Glutamatergic neuron (in vitro differentiated cells): ENCODE measurements around the gene ATP5PB. TPM values are rescaled to one million over a fixed set of nuclear protein-coding genes. Genes with fewer than 3 reads are reported as not detected.
A peak's percentile ranks its signal among the peaks of the same experiment; 100 is the strongest.

Experiments
- DNase-seq: peaks from one replicate; pipeline ENCODE4 v3.0.0; 2022
- H3K27ac Mint-ChIP-seq: one replicate; pipeline ENCODE4 v1.8.0; 2020; ENCODE audit warnings: mild to moderate bottlenecking, mixed read lengths, inconsistent platforms; ENCODE audit not compliant: unreplicated experiment
- H3K27me3 Mint-ChIP-seq: one replicate; pipeline ENCODE4 v1.8.0; 2020; ENCODE audit warnings: mild to moderate bottlenecking, moderate library complexity, mixed read lengths, inconsistent platforms; ENCODE audit not compliant: unreplicated experiment
- H3K36me3 Mint-ChIP-seq: one replicate; pipeline ENCODE4 v1.8.0; 2020; ENCODE audit warnings: mild to moderate bottlenecking, mixed read lengths, inconsistent platforms; ENCODE audit not compliant: unreplicated experiment
- H3K4me1 Mint-ChIP-seq: one replicate; pipeline ENCODE4 v1.8.0; 2020; ENCODE audit warnings: mild to moderate bottlenecking, low read depth, mixed read lengths, inconsistent platforms; ENCODE audit not compliant: unreplicated experiment
- H3K4me3 Mint-ChIP-seq: one replicate; pipeline ENCODE4 v1.8.0; 2020; ENCODE audit warnings: mild to moderate bottlenecking, mixed read lengths, inconsistent platforms; ENCODE audit not compliant: unreplicated experiment
- H3K9me3 Mint-ChIP-seq: one replicate; pipeline ENCODE4 v1.8.0; 2020; ENCODE audit warnings: mild to moderate bottlenecking, moderate library complexity, mixed read lengths, inconsistent platforms; ENCODE audit not compliant: unreplicated experiment
- CTCF ChIP-seq: fragments of 200-600 bp; sonication (generic); IDR thresholded peaks from one replicate; pipeline ENCODE4 v1.5.0; 2021; ENCODE audit not compliant: partially characterized antibody, unreplicated experiment
- total RNA-seq: library from RNA; stranded (reverse); fragmentation: NEBNext Ultra II Directional; extraction: Animal tissue kit (Norgen Biotek cat#: 25700); gene quantifications from one replicate; pipeline ENCODE4 v1.2.1, GENCODE V29; 2021; ENCODE audit not compliant: unreplicated experiment

The ATP5PB gene
- total RNA-seq, 1 donor from 2014 or later: 272 TPM

- no peak overlapping the region for H3K4me3 Mint-ChIP-seq
- no peak for DNase-seq
- no peak for TF ChIP-seq CTCF
- H3K36me3 Mint-ChIP-seq: no peaks in the 10 kb centered on the region
- H3K27ac Mint-ChIP-seq: no peak overlapping the region
- peaks cover 2% of the 10 kb centered on the region for H3K27me3 Mint-ChIP-seq
- H3K4me1 Mint-ChIP-seq: peaks cover 17% of the 10 kb centered on the region
- no peaks in the 10 kb centered on the region for H3K9me3 Mint-ChIP-seq
Measured at GRCh38 chr1:111476214-111476613, 26.9 kb downstream of the ATP5PB start.

GRCh38 chr1:111476761-111477309 lies 27.6 kb downstream of the ATP5PB start:
- Mint-ChIP-seq H3K4me1 (peaks cover 17% of the 10 kb centered on the region), H3K27me3 (no peaks in the 10 kb centered on the region), H3K27ac (no peak overlapping the region), H3K36me3 (no peaks in the 10 kb centered on the region), H3K9me3 (no peaks in the 10 kb centered on the region), H3K4me3 (no peak overlapping the region)
- no peak for DNase-seq
- no peak for TF ChIP-seq CTCF

GRCh38 chr1:111480674-111481073 lies 31.4 kb downstream of the ATP5PB start:
- Mint-ChIP-seq H3K9me3 (no peaks in the 10 kb centered on the region), H3K27me3 (no peaks in the 10 kb centered on the region), H3K36me3 (no peaks in the 10 kb centered on the region), H3K4me3 (no peak overlapping the region), H3K27ac (no peak overlapping the region), H3K4me1 (peaks cover 19% of the 10 kb centered on the region)
- no peak for TF ChIP-seq CTCF
- DNase-seq: no peak

- H3K27me3 Mint-ChIP-seq: no peaks in the 10 kb centered on the region
- DNase-seq: peak; percentile 77
- H3K27ac Mint-ChIP-seq: no peak overlapping the region
- TF ChIP-seq CTCF: no peak
- H3K4me3 Mint-ChIP-seq: no peak overlapping the region
- peaks cover 11% of the 10 kb centered on the region for H3K4me1 Mint-ChIP-seq
- H3K9me3 Mint-ChIP-seq: no peaks in the 10 kb centered on the region
- no peaks in the 10 kb centered on the region for H3K36me3 Mint-ChIP-seq
Measured at GRCh38 chr1:111481387-111482221, 32.3 kb downstream of the ATP5PB start.

- no peaks in the 10 kb centered on the region for H3K9me3 Mint-ChIP-seq
- H3K27ac Mint-ChIP-seq: no peak overlapping the region
- no peak for DNase-seq
- no peak overlapping the region for H3K4me3 Mint-ChIP-seq
- H3K4me1 Mint-ChIP-seq: peaks cover 3% of the 10 kb centered on the region
- no peaks in the 10 kb centered on the region for H3K36me3 Mint-ChIP-seq
- no peak for TF ChIP-seq CTCF
- H3K27me3 Mint-ChIP-seq: no peaks in the 10 kb centered on the region
Measured at GRCh38 chr1:111483166-111483565, 33.9 kb downstream of the ATP5PB start.
